ENCODE data around the gene OPA1. TPM values are rescaled to one million over a fixed set of nuclear protein-coding genes. Genes with fewer than 3 reads are reported as not detected.
A peak's percentile ranks its signal among the peaks of the same experiment; 100 is the strongest.

OPA1 gene
- polyA plus RNA-seq, 4 donors, result 22.3 to 42.2 (median 28.1) TPM

- peaks cover 12 to 18% (median 17%) of the 10 kb centered on the region in 3 donors for H3K36me3 ChIP-seq (ENCODE audit: control insufficient read depth in 3 of 3, insufficient read depth in 2 of 3, low read depth in 1 of 3, low read length in 3 of 3)
- H3K4me3 ChIP-seq (ENCODE audit: low read depth in 1 of 3, low read length in 3 of 3), result no peak overlapping the region
- FAIRE-seq (no peak), DNase-seq (peak; percentile 36 to 52)
- WGBS, 3 donors, result 92 to 100% (median 99%) methylated on average over 1 of the region's 1 CpG
- H3K27me3 ChIP-seq (ENCODE audit: control insufficient read depth in 3 of 3, insufficient read depth in 3 of 3, low read length in 3 of 3), result no peaks in the 10 kb centered on the region
- no peaks in the 10 kb centered on the region for H3K9me3 ChIP-seq (ENCODE audit: control insufficient read depth in 2 of 2, insufficient read depth in 1 of 2, low read depth in 1 of 2, low read length in 1 of 2)
- H3K4me1 ChIP-seq (ENCODE audit: control insufficient read depth in 3 of 3, insufficient read depth in 2 of 3, low read depth in 1 of 3, low read length in 2 of 3), result peaks cover 0 to 4% (median 0%) of the 10 kb centered on the region in 3 donors
- H3K27ac ChIP-seq (ENCODE audit: low read depth in 1 of 3, low read length in 2 of 3), result no peak overlapping the region
These were observed 72.5 kb downstream of the OPA1 start for GRCh38 chr3:193665370-193665989.

- H3K4me1 ChIP-seq (ENCODE audit: control insufficient read depth in 3 of 3, insufficient read depth in 2 of 3, low read depth in 1 of 3, low read length in 2 of 3), result no peaks in the 10 kb centered on the region
- peaks cover 3 to 7% (median 6%) of the 10 kb centered on the region in 3 donors for H3K36me3 ChIP-seq (ENCODE audit: control insufficient read depth in 3 of 3, insufficient read depth in 2 of 3, low read depth in 1 of 3, low read length in 3 of 3)
- H3K4me3 ChIP-seq (ENCODE audit: low read depth in 1 of 3, low read length in 3 of 3), result no peak overlapping the region
- 88 to 95% (median 95%) methylated on average over 7 of the region's 7 CpGs for whole genome bisulfite sequencing, 3 donors
- no peaks in the 10 kb centered on the region for H3K27me3 ChIP-seq (ENCODE audit: control insufficient read depth in 3 of 3, insufficient read depth in 3 of 3, low read length in 3 of 3)
- H3K9me3 ChIP-seq (ENCODE audit: control insufficient read depth in 2 of 2, insufficient read depth in 1 of 2, low read depth in 1 of 2, low read length in 1 of 2), result no peaks in the 10 kb centered on the region
- DNase-seq, result no peak
- no peak overlapping the region for H3K27ac ChIP-seq (ENCODE audit: low read depth in 1 of 3, low read length in 2 of 3)
- FAIRE-seq, result no peak
These were observed 80.8 kb downstream of the OPA1 start for GRCh38 chr3:193673845-193674244.

DNA sequence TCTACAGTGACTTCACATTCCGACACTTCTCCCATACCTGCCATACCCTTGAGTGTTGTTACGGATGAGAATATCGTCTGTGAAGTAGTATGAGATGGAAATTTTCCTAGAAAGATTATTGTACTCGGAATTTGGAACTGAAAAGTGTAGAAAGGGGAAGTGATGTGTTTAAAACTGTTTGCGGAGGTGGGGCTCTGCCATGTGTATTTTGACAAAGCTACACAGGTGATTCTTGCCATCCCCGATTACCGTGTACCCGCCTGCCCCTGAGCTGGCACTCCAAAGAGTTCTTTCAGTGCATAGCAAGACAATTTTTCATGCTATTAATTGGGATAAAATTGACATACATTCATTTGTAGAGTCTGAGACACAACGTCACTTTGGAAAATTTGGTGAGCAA is 81.7 kb downstream of the OPA1 start:
- Histone ChIP-seq H3K27ac (ENCODE audit: low read depth in 1 of 3, low read length in 2 of 3) (no peak overlapping the region), H3K27me3 (ENCODE audit: control insufficient read depth in 3 of 3, insufficient read depth in 3 of 3, low read length in 3 of 3) (no peaks in the 10 kb centered on the region), H3K9me3 (ENCODE audit: control insufficient read depth in 2 of 2, insufficient read depth in 1 of 2, low read depth in 1 of 2, low read length in 1 of 2) (no peaks in the 10 kb centered on the region), H3K4me3 (ENCODE audit: low read depth in 1 of 3, low read length in 3 of 3) (no peak overlapping the region), H3K4me1 (ENCODE audit: control insufficient read depth in 3 of 3, insufficient read depth in 2 of 3, low read depth in 1 of 3, low read length in 2 of 3) (no peaks in the 10 kb centered on the region), H3K36me3 (ENCODE audit: control insufficient read depth in 3 of 3, insufficient read depth in 2 of 3, low read depth in 1 of 3, low read length in 3 of 3) (peaks cover 3 to 6% (median 5%) of the 10 kb centered on the region in 3 donors)
- no peak for DNase-seq
- WGBS, 3 donors, result 95 to 98% (median 97%) methylated on average over 9 of the region's 9 CpGs
- FAIRE-seq, result no peak

DNA sequence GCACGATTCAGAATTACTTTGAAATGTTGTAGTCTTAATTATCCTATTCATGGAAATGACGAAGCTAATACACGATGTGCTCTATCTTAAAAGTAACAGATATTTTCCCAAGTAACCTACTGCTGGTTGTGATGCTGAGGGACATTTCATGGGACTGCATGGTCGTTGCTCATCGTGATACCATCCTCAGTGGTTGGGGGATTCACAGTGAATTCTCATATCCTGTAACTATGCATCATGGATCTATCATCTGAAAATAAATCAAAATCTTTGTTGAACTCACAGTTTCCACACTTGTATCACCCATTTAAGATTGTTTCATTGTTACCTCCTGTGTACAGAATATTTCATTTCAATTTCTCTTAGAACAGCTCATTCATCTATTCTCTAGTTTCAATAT is 84.7 kb downstream of the OPA1 start:
- no peaks in the 10 kb centered on the region for H3K9me3 ChIP-seq (ENCODE audit: control insufficient read depth in 2 of 2, insufficient read depth in 1 of 2, low read depth in 1 of 2, low read length in 1 of 2)
- no peak overlapping the region for H3K27ac ChIP-seq (ENCODE audit: low read depth in 1 of 3, low read length in 2 of 3)
- no peaks in the 10 kb centered on the region for H3K4me1 ChIP-seq (ENCODE audit: control insufficient read depth in 3 of 3, insufficient read depth in 2 of 3, low read depth in 1 of 3, low read length in 2 of 3)
- peaks cover 3 to 9% (median 3%) of the 10 kb centered on the region in 3 donors for H3K36me3 ChIP-seq (ENCODE audit: control insufficient read depth in 3 of 3, insufficient read depth in 2 of 3, low read depth in 1 of 3, low read length in 3 of 3)
- no peak for FAIRE-seq
- H3K4me3 ChIP-seq (ENCODE audit: low read depth in 1 of 3, low read length in 3 of 3), result no peak overlapping the region
- no peak for DNase-seq
- H3K27me3 ChIP-seq (ENCODE audit: control insufficient read depth in 3 of 3, insufficient read depth in 3 of 3, low read length in 3 of 3), result no peaks in the 10 kb centered on the region
- WGBS, 3 donors, result 88 to 94% (median 91%) methylated on average over 5 of the region's 5 CpGs

GRCh38 chr3:193680220-193680619 is 87.2 kb downstream of the OPA1 start:
- H3K36me3 ChIP-seq (ENCODE audit: control insufficient read depth in 3 of 3, insufficient read depth in 2 of 3, low read depth in 1 of 3, low read length in 3 of 3), result peaks cover 0 to 9% (median 6%) of the 10 kb centered on the region in 3 donors
- FAIRE-seq (no peak), DNase-seq (no peak)
- H3K4me3 ChIP-seq (ENCODE audit: low read depth in 1 of 3, low read length in 3 of 3), result no peak overlapping the region
- H3K27me3 ChIP-seq (ENCODE audit: control insufficient read depth in 3 of 3, insufficient read depth in 3 of 3, low read length in 3 of 3), result no peaks in the 10 kb centered on the region
- H3K27ac ChIP-seq (ENCODE audit: low read depth in 1 of 3, low read length in 2 of 3), result no peak overlapping the region
- no peaks in the 10 kb centered on the region for H3K4me1 ChIP-seq (ENCODE audit: control insufficient read depth in 3 of 3, insufficient read depth in 2 of 3, low read depth in 1 of 3, low read length in 2 of 3)
- 70 to 93% (median 87%) methylated on average over 2 of the region's 2 CpGs for WGBS, 3 donors
- no peaks in the 10 kb centered on the region for H3K9me3 ChIP-seq (ENCODE audit: control insufficient read depth in 2 of 2, insufficient read depth in 1 of 2, low read depth in 1 of 2, low read length in 1 of 2)

GRCh38 chr3:193681631-193682030 is 88.6 kb downstream of the OPA1 start:
- no peaks in the 10 kb centered on the region for H3K4me1 ChIP-seq (ENCODE audit: control insufficient read depth in 3 of 3, insufficient read depth in 2 of 3, low read depth in 1 of 3, low read length in 2 of 3)
- no peaks in the 10 kb centered on the region for H3K9me3 ChIP-seq (ENCODE audit: control insufficient read depth in 2 of 2, insufficient read depth in 1 of 2, low read depth in 1 of 2, low read length in 1 of 2)
- DNase-seq, result no peak
- no peaks in the 10 kb centered on the region for H3K27me3 ChIP-seq (ENCODE audit: control insufficient read depth in 3 of 3, insufficient read depth in 3 of 3, low read length in 3 of 3)
- WGBS, 3 donors, result 68 to 82% (median 80%) methylated on average over 1 of the region's 1 CpG
- peaks cover 0 to 9% (median 6%) of the 10 kb centered on the region in 3 donors for H3K36me3 ChIP-seq (ENCODE audit: control insufficient read depth in 3 of 3, insufficient read depth in 2 of 3, low read depth in 1 of 3, low read length in 3 of 3)
- no peak for FAIRE-seq
- no peak overlapping the region for H3K4me3 ChIP-seq (ENCODE audit: low read depth in 1 of 3, low read length in 3 of 3)
- H3K27ac ChIP-seq (ENCODE audit: low read depth in 1 of 3, low read length in 2 of 3), result no peak overlapping the region

- Histone ChIP-seq H3K4me1 (ENCODE audit: control insufficient read depth in 3 of 3, insufficient read depth in 2 of 3, low read depth in 1 of 3, low read length in 2 of 3) (peaks cover 0 to 9% (median 3%) of the 10 kb centered on the region in 3 donors), H3K27ac (ENCODE audit: low read depth in 1 of 3, low read length in 2 of 3) (no peak overlapping the region), H3K36me3 (ENCODE audit: control insufficient read depth in 3 of 3, insufficient read depth in 2 of 3, low read depth in 1 of 3, low read length in 3 of 3) (peaks cover 0 to 14% (median 2%) of the 10 kb centered on the region in 3 donors), H3K27me3 (ENCODE audit: control insufficient read depth in 3 of 3, insufficient read depth in 3 of 3, low read length in 3 of 3) (no peaks in the 10 kb centered on the region), H3K9me3 (ENCODE audit: control insufficient read depth in 2 of 2, insufficient read depth in 1 of 2, low read depth in 1 of 2, low read length in 1 of 2) (no peaks in the 10 kb centered on the region), H3K4me3 (ENCODE audit: low read depth in 1 of 3, low read length in 3 of 3) (no peak overlapping the region)
- FAIRE-seq (no peak), DNase-seq (no peak)
- 68 to 81% (median 76%) methylated on average over 4 of the region's 4 CpGs for WGBS, 3 donors
These were observed 93.9 kb downstream of the OPA1 start for GRCh38 chr3:193686665-193687483.

GRCh38 chr3:193688834-193689714 is 96.1 kb downstream of the OPA1 start:
- WGBS, 3 donors, result 28 to 68% (median 53%) methylated on average over 9 of the region's 9 CpGs
- H3K27me3 ChIP-seq (ENCODE audit: control insufficient read depth in 3 of 3, insufficient read depth in 3 of 3, low read length in 3 of 3), result no peaks in the 10 kb centered on the region
- peaks cover 0 to 16% (median 6%) of the 10 kb centered on the region in 3 donors for H3K36me3 ChIP-seq (ENCODE audit: control insufficient read depth in 3 of 3, insufficient read depth in 2 of 3, low read depth in 1 of 3, low read length in 3 of 3)
- peak; percentile 31 to 69 for DNase-seq
- no peak overlapping the region for H3K4me3 ChIP-seq (ENCODE audit: low read depth in 1 of 3, low read length in 3 of 3)
- no peak for FAIRE-seq
- no peaks in the 10 kb centered on the region for H3K9me3 ChIP-seq (ENCODE audit: control insufficient read depth in 2 of 2, insufficient read depth in 1 of 2, low read depth in 1 of 2, low read length in 1 of 2)
- H3K27ac ChIP-seq (ENCODE audit: low read depth in 1 of 3, low read length in 2 of 3), result no peak overlapping the region
- peaks cover 0 to 9% (median 3%) of the 10 kb centered on the region in 3 donors for H3K4me1 ChIP-seq (ENCODE audit: control insufficient read depth in 3 of 3, insufficient read depth in 2 of 3, low read depth in 1 of 3, low read length in 2 of 3)

Data from small intestine (tissue), 7 donors.